ENCODE results near the gene CFAP65. TPM values are rescaled to one million over a fixed set of nuclear protein-coding genes. Genes with fewer than 3 reads are reported as not detected.

CFAP65 gene
- total RNA-seq, 2 experiments from 2014 or later, result not detected

GRCh38 chr2:219021591-219021990 lies 19.7 kb downstream of the CFAP65 start:
- Histone ChIP-seq H3K36me3 (ENCODE audit: insufficient read depth, low read length) (no peaks in the 10 kb centered on the region), H3K27me3 (ENCODE audit: control insufficient read depth in 1 of 2, insufficient read depth in 2 of 2, low read length in 2 of 2) (no peaks in the 10 kb centered on the region), H3K27ac (ENCODE audit: low read depth in 1 of 2, low read length in 2 of 2) (no peak overlapping the region), H3K4me1 (ENCODE audit: insufficient read depth, low read length) (no peaks in the 10 kb centered on the region), H3K9me3 (ENCODE audit: control insufficient read depth in 1 of 2, insufficient read depth in 1 of 2, low read length in 2 of 2) (no peaks in the 10 kb centered on the region), H3K4me3 (ENCODE audit: low read length) (no peak overlapping the region)
- CTCF ChIA-PET, result interaction anchor here (1.4 kb wide), 1 partner anchor 42 kb away, joined by 3 read pairs; no protein-coding TSS in a partner anchor
- no peaks in the 10 kb centered on the region for H3K4me1 Mint-ChIP-seq (ENCODE audit: low read depth)
- H3K27me3 Mint-ChIP-seq, result peaks cover 24% of the 10 kb centered on the region
- H3K36me3 Mint-ChIP-seq (ENCODE audit: low read depth), result no peaks in the 10 kb centered on the region
- no peaks in the 10 kb centered on the region for H3K9me3 Mint-ChIP-seq
- H3K4me3 Mint-ChIP-seq, result no peak overlapping the region
- DNase-seq, result no peak
- ATAC-seq (ENCODE audit: poor library complexity), result no peak
- H3K27ac Mint-ChIP-seq, result no peak overlapping the region
- POLR2A ChIA-PET, result no interaction called here
- intact Hi-C loops (cut with DNase I, micrococcal nuclease), result no loop called here
- no peak for TF ChIP-seq CTCF (IDR thresholded peaks at IDR 0.05)

GRCh38 chr2:219020604-219021365 lies 20.5 kb downstream of the CFAP65 start:
- H3K9me3 ChIP-seq (ENCODE audit: control insufficient read depth in 1 of 2, insufficient read depth in 1 of 2, low read length in 2 of 2), result no peaks in the 10 kb centered on the region
- no peaks in the 10 kb centered on the region for H3K27me3 ChIP-seq (ENCODE audit: control insufficient read depth in 1 of 2, insufficient read depth in 2 of 2, low read length in 2 of 2)
- POLR2A ChIA-PET, result no interaction called here
- ATAC-seq (ENCODE audit: poor library complexity) (no peak), DNase-seq (no peak)
- H3K36me3 ChIP-seq (ENCODE audit: insufficient read depth, low read length), result no peaks in the 10 kb centered on the region
- no peak overlapping the region for H3K27ac ChIP-seq (ENCODE audit: low read depth in 1 of 2, low read length in 2 of 2)
- H3K9me3 Mint-ChIP-seq, result no peaks in the 10 kb centered on the region
- intact Hi-C loops (cut with DNase I, micrococcal nuclease), result no loop called here
- peaks cover 27% of the 10 kb centered on the region for H3K27me3 Mint-ChIP-seq
- H3K4me3 ChIP-seq (ENCODE audit: low read length), result no peak overlapping the region
- no peak for TF ChIP-seq CTCF (IDR thresholded peaks at IDR 0.05)
- no peaks in the 10 kb centered on the region for H3K36me3 Mint-ChIP-seq (ENCODE audit: low read depth)
- no peaks in the 10 kb centered on the region for H3K4me1 Mint-ChIP-seq (ENCODE audit: low read depth)
- CTCF ChIA-PET, result interaction anchor here (1.4 kb wide), 1 partner anchor 41 kb away, joined by 3 read pairs; no protein-coding TSS in a partner anchor
- no peaks in the 10 kb centered on the region for H3K4me1 ChIP-seq (ENCODE audit: insufficient read depth, low read length)
- H3K4me3 Mint-ChIP-seq, result no peak overlapping the region
- no peak overlapping the region for H3K27ac Mint-ChIP-seq

- POLR2A ChIA-PET, result no interaction called here
- H3K27ac Mint-ChIP-seq, result no peak overlapping the region
- no peak for ATAC-seq (ENCODE audit: poor library complexity)
These were observed 21.9 kb downstream of the CFAP65 start for GRCh38 chr2:219019436-219019835.

More at GRCh38 chr2:219019436-219019835, 21.9 kb downstream of the CFAP65 start:
- no peaks in the 10 kb centered on the region for H3K4me1 ChIP-seq (ENCODE audit: insufficient read depth, low read length)
- no peak overlapping the region for H3K27ac ChIP-seq (ENCODE audit: low read depth in 1 of 2, low read length in 2 of 2)
- H3K4me3 ChIP-seq (ENCODE audit: low read length), result no peak overlapping the region
- Mint-ChIP-seq H3K36me3 (ENCODE audit: low read depth) (no peaks in the 10 kb centered on the region), H3K4me1 (ENCODE audit: low read depth) (no peaks in the 10 kb centered on the region), H3K4me3 (no peak overlapping the region), H3K27me3 (peaks cover 23% of the 10 kb centered on the region), H3K9me3 (no peaks in the 10 kb centered on the region)
- CTCF ChIA-PET, result no interaction called here
- no peaks in the 10 kb centered on the region for H3K36me3 ChIP-seq (ENCODE audit: insufficient read depth, low read length)
- H3K9me3 ChIP-seq (ENCODE audit: control insufficient read depth in 1 of 2, insufficient read depth in 1 of 2, low read length in 2 of 2), result no peaks in the 10 kb centered on the region
- intact Hi-C loops (cut with DNase I, micrococcal nuclease), result no loop called here
- no peak for TF ChIP-seq CTCF (IDR thresholded peaks at IDR 0.05)
- peaks cover 0 to 2% of the 10 kb centered on the region in 2 experiments for H3K27me3 ChIP-seq (ENCODE audit: control insufficient read depth in 1 of 2, insufficient read depth in 2 of 2, low read length in 2 of 2)
- no peak for DNase-seq
